ENCODE data around the gene BTBD9. TPM values are rescaled to one million over a fixed set of nuclear protein-coding genes. Genes with fewer than 3 reads are reported as not detected.
A peak's percentile ranks its signal among the peaks of the same experiment; 100 is the strongest.

Gene BTBD9
- total RNA-seq, 1 donor from 2014 or later = 10.3 TPM

DNA sequence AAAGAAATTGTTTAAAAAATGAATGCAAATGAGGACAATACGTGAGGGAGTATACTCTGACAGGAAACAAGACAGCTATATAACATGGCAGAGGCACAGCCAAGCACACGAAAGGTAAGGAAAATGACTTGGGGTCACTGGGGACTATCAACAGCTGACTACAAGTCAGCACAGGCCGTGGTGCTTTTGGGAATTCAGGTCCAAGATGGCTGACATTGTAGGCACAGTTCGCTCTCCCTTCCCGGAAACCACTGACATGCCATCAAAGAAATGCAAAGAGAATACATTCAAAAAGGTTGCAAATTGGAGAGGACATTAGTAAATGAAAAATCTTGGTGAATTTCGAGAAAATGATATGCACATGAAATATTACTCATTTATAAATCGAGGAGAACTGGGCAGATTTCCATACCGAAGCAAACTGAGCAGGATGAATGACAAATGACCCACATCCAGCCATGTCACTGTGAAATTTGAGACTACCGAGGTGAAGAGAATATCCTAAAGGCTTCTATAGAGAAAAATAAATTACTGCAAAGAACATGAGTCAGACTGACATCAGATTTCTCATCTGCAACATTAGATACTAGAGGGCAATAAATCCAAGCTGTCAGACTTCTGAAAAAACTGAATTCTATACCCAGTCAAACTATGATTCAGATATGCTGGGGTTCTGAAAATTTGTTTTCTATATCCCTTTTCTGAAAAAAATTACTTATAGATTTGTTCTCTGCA lies 391.1 kb downstream of the BTBD9 start:
- H3K27ac ChIP-seq (ENCODE audit: low read depth, low read length) = no peak overlapping the region
- FAIRE-seq = no peak

DNA sequence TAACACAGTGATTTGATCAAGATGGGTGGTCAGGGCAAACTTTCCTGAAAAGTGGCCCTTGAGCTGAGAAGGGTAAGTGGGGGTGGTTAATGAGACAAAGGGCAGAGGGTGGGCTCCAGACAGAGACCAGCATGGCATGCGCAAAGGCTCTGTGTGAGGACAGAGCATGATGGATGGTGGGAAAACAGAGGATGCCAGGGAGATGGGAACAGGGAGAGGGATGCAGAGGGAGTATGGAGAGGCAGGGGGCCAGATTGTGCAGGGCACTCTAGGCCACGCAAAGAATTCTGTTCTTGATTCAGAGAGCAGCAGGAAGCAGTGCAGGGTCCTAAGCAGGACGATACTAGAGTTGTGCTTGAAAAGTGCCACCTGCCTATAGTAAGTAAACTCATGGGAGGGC lies 394.4 kb downstream of the BTBD9 start:
- Histone ChIP-seq H3K4me3 (ENCODE audit: insufficient read depth, low read depth, low read length) (no peak overlapping the region), H3K27ac (ENCODE audit: low read depth, low read length) (no peak overlapping the region), H3K79me2 (ENCODE audit: insufficient read depth, low read length) (no peaks in the 10 kb centered on the region), H3K9ac (ENCODE audit: low read length) (no peak overlapping the region), H3K27me3 (ENCODE audit: insufficient read depth, low read length) (no peaks in the 10 kb centered on the region), H3K4me2 (ENCODE audit: low read length) (no peak overlapping the region), H3K4me1 (ENCODE audit: insufficient read depth, low read length) (peaks cover 3% of the 10 kb centered on the region), H4K20me1 (ENCODE audit: insufficient read depth, low read length) (no peaks in the 10 kb centered on the region), H3K36me3 (ENCODE audit: insufficient read depth, low read length) (no peaks in the 10 kb centered on the region), H3K9me3 (ENCODE audit: insufficient read depth, low read depth, low read length) (no peaks in the 10 kb centered on the region), H2AFZ (ENCODE audit: low read depth, low read length) (no peak overlapping the region)
- Mint-ChIP-seq H3K9me3 (ENCODE audit: unreplicated experiment) (no peaks in the 10 kb centered on the region), H3K27ac (ENCODE audit: unreplicated experiment) (no peak overlapping the region), H3K36me3 (ENCODE audit: low read depth, unreplicated experiment) (peaks cover 4% of the 10 kb centered on the region), H3K4me3 (ENCODE audit: unreplicated experiment) (no peak overlapping the region), H3K4me1 (ENCODE audit: low read depth, unreplicated experiment) (peaks cover 9% of the 10 kb centered on the region), H3K27me3 (ENCODE audit: low read depth, unreplicated experiment) (peaks cover 2% of the 10 kb centered on the region)
- TF ChIP-seq EZH2 (IDR thresholded peaks at IDR 0.05; ENCODE audit: insufficient read depth, low read length) = no peak
- TF ChIP-seq, protein P1, sequence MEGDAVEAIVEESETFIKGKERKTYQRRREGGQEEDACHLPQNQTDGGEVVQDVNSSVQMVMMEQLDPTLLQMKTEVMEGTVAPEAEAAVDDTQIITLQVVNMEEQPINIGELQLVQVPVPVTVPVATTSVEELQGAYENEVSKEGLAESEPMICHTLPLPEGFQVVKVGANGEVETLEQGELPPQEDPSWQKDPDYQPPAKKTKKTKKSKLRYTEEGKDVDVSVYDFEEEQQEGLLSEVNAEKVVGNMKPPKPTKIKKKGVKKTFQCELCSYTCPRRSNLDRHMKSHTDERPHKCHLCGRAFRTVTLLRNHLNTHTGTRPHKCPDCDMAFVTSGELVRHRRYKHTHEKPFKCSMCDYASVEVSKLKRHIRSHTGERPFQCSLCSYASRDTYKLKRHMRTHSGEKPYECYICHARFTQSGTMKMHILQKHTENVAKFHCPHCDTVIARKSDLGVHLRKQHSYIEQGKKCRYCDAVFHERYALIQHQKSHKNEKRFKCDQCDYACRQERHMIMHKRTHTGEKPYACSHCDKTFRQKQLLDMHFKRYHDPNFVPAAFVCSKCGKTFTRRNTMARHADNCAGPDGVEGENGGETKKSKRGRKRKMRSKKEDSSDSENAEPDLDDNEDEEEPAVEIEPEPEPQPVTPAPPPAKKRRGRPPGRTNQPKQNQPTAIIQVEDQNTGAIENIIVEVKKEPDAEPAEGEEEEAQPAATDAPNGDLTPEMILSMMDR (IDR thresholded peaks at IDR 0.05; ENCODE audit: insufficient read depth, low read depth, low read length) = no peak
- FAIRE-seq = no peak
- DNase-seq (ENCODE audit: low read depth) = no peak

More for the DNA sequence above, 391.1 kb downstream of the BTBD9 start:
- Histone ChIP-seq H3K36me3 (ENCODE audit: insufficient read depth, low read length) (no peaks in the 10 kb centered on the region), H3K4me2 (ENCODE audit: low read length) (no peak overlapping the region), H3K4me1 (ENCODE audit: insufficient read depth, low read length) (peaks cover 2% of the 10 kb centered on the region), H3K9me3 (ENCODE audit: insufficient read depth, low read depth, low read length) (no peaks in the 10 kb centered on the region), H3K79me2 (ENCODE audit: insufficient read depth, low read length) (no peaks in the 10 kb centered on the region), H2AFZ (ENCODE audit: low read depth, low read length) (no peak overlapping the region), H4K20me1 (ENCODE audit: insufficient read depth, low read length) (no peaks in the 10 kb centered on the region), H3K9ac (ENCODE audit: low read length) (no peak overlapping the region), H3K27me3 (ENCODE audit: insufficient read depth, low read length) (no peaks in the 10 kb centered on the region), H3K4me3 (ENCODE audit: insufficient read depth, low read depth, low read length) (no peak overlapping the region)
- Mint-ChIP-seq H3K36me3 (ENCODE audit: low read depth, unreplicated experiment) (peaks cover 5% of the 10 kb centered on the region), H3K27me3 (ENCODE audit: low read depth, unreplicated experiment) (no peaks in the 10 kb centered on the region), H3K4me3 (ENCODE audit: unreplicated experiment) (no peak overlapping the region), H3K27ac (ENCODE audit: unreplicated experiment) (no peak overlapping the region), H3K9me3 (ENCODE audit: unreplicated experiment) (no peaks in the 10 kb centered on the region), H3K4me1 (ENCODE audit: low read depth, unreplicated experiment) (peaks cover 2% of the 10 kb centered on the region)
- no peak for TF ChIP-seq EZH2 (IDR thresholded peaks at IDR 0.05; ENCODE audit: insufficient read depth, low read length)
- TF ChIP-seq, protein P1 (IDR thresholded peaks at IDR 0.05; ENCODE audit: insufficient read depth, low read depth, low read length) = no peak
- peak; percentile 56 for DNase-seq (ENCODE audit: low read depth)

DNA sequence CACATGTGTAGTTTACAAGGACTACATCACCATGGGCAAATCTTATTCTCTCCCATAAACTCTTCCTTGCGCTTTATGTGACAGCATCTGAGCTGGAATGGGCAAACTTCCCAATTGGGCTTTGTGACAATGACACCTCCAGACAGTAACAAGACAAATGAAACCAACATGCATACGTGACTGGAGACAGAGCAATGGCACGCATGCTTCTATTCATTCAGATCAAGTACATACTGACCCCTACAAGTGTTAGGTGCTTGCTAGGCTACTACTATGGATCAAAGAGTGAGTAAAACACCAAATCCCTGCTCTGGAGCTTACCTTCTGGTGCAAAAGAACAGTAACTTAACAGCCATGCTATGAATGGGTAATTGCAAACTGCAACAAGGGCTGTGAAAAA lies 394.9 kb downstream of the BTBD9 start:
- Histone ChIP-seq H3K4me3 (ENCODE audit: insufficient read depth, low read depth, low read length) (no peak overlapping the region), H3K9me3 (ENCODE audit: insufficient read depth, low read depth, low read length) (no peaks in the 10 kb centered on the region), H3K4me1 (ENCODE audit: insufficient read depth, low read length) (peaks cover 7% of the 10 kb centered on the region), H3K79me2 (ENCODE audit: insufficient read depth, low read length) (no peaks in the 10 kb centered on the region), H3K36me3 (ENCODE audit: insufficient read depth, low read length) (no peaks in the 10 kb centered on the region), H3K9ac (ENCODE audit: low read length) (no peak overlapping the region), H3K27ac (ENCODE audit: low read depth, low read length) (no peak overlapping the region), H3K27me3 (ENCODE audit: insufficient read depth, low read length) (no peaks in the 10 kb centered on the region), H4K20me1 (ENCODE audit: insufficient read depth, low read length) (no peaks in the 10 kb centered on the region), H2AFZ (ENCODE audit: low read depth, low read length) (no peak overlapping the region), H3K4me2 (ENCODE audit: low read length) (no peak overlapping the region)
- no peaks in the 10 kb centered on the region for H3K9me3 Mint-ChIP-seq (ENCODE audit: unreplicated experiment)
- TF ChIP-seq, protein P1 (IDR thresholded peaks at IDR 0.05; ENCODE audit: insufficient read depth, low read depth, low read length) = no peak
- no peak for TF ChIP-seq EZH2 (IDR thresholded peaks at IDR 0.05; ENCODE audit: insufficient read depth, low read length)
- peaks cover 4% of the 10 kb centered on the region for H3K36me3 Mint-ChIP-seq (ENCODE audit: low read depth, unreplicated experiment)
- H3K4me3 Mint-ChIP-seq (ENCODE audit: unreplicated experiment) = no peak overlapping the region
- FAIRE-seq (no peak), DNase-seq (ENCODE audit: low read depth) (no peak)
- H3K27me3 Mint-ChIP-seq (ENCODE audit: low read depth, unreplicated experiment) = peaks cover 2% of the 10 kb centered on the region
- H3K27ac Mint-ChIP-seq (ENCODE audit: unreplicated experiment) = no peak overlapping the region
- H3K4me1 Mint-ChIP-seq (ENCODE audit: low read depth, unreplicated experiment) = peaks cover 12% of the 10 kb centered on the region
